Measurements from ENCODE around the gene PRKACB. TPM values are rescaled to one million over a fixed set of nuclear protein-coding genes. Genes with fewer than 3 reads are reported as not detected.

PRKACB gene
- total and polyA plus RNA-seq, 10 of the 15 experiments (the other 5 are each of a cell fraction or from before 2014, with no cell fraction given), result 3.1 to 9.0 (median 7.1) TPM; not detected in 1

GRCh38 chr1:84217239-84217638 lies 73.2 kb downstream of the PRKACB start (continued):
- TF ChIP-seq BCLAF1 (IDR thresholded peaks at IDR 0.05), result no peak
- no peak for TF ChIP-seq YY1 (IDR thresholded peaks at IDR 0.05; ENCODE audit: low read depth, low read length)
- TF ChIP-seq FOS (IDR thresholded peaks at IDR 0.05; ENCODE audit: borderline replicate concordance, extremely low read depth, insufficient read length), result no peak
- TF ChIP-seq, protein P1, sequence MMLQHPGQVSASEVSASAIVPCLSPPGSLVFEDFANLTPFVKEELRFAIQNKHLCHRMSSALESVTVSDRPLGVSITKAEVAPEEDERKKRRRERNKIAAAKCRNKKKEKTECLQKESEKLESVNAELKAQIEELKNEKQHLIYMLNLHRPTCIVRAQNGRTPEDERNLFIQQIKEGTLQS (IDR thresholded peaks at IDR 0.05; ENCODE audit: borderline replicate concordance, extremely low read depth, low read depth, low read length), result no peak

DNA sequence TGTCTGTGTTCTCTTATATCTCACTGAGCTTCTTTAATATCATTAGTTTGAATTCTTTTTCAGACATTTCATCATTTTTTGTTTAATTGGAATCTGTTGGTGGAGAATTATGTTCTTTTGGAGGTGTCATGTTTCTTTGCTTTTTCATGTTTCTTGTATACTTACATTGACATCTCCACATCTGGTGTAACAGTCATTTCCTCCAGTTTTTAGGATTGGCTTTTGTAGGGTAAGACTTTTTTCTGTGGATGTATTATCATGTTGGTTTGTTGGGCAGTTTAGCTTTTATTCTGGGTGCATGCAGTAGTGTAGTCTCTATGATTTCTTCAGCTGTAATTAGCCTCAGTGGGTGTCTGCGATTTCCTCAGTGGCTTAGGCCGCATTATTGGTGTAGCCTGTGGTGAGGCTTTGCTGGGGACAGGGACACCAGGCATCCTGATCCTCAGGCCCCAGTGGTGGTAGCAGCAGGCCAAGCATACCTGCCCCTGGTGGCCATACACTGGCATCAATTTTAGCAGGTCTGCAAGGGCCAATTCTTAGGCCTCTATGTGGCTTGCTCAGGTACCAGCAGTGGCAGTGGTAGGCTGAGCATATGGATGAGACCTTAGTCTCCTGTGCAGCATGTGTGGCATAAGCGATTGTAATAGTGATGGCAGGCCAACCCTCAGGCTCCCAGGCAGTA lies 79.8 kb downstream of the PRKACB start:
- RAD21 ChIA-PET (ENCODE audit: unreplicated experiment), result interaction anchor here (0.9 kb wide), 1 partner anchor 166 kb away, joined by 3 read pairs; no protein-coding TSS in a partner anchor

More for the DNA sequence above, 79.8 kb downstream of the PRKACB start:
- Histone ChIP-seq H3K27ac (ENCODE audit: control insufficient read depth, insufficient read depth) (no peak overlapping the region), H3K4me2 (ENCODE audit: control insufficient read depth, insufficient read depth) (no peak overlapping the region), H3K9me3 (replicated peaks; ENCODE audit: control insufficient read depth, insufficient read depth, low read length) (no peaks in the 10 kb centered on the region; the same call in 2 of the 3 replicates), H3K4me3 (no peak overlapping the region), H3K79me2 (ENCODE audit: control insufficient read depth, insufficient read depth, low read length) (no peaks in the 10 kb centered on the region), H3K27me3 (replicated peaks in 1 of 2; ENCODE audit: control insufficient read depth in 2 of 2, insufficient read depth in 2 of 2, low read length in 1 of 2) (no peaks in the 10 kb centered on the region), H3K4me1 (ENCODE audit: control insufficient read depth, insufficient read depth, low read length) (no peaks in the 10 kb centered on the region), H4K20me1 (ENCODE audit: control insufficient read depth, insufficient read depth) (no peaks in the 10 kb centered on the region), H3K36me3 (ENCODE audit: control insufficient read depth in 2 of 2, insufficient read depth in 2 of 2, low read length in 1 of 2) (no peaks in the 10 kb centered on the region), H2AFZ (ENCODE audit: control insufficient read depth, low read depth, low read length) (no peak overlapping the region), H3K9ac (ENCODE audit: control insufficient read depth, insufficient read depth, low read length) (no peak overlapping the region)
- no TSS peak for BruUV-seq (replicated peaks)
- CTCF ChIA-PET, result no interaction called here
- DNase-seq (ENCODE audit: low read depth, low spot score), result no peak
- TF ChIP-seq, protein P2, sequence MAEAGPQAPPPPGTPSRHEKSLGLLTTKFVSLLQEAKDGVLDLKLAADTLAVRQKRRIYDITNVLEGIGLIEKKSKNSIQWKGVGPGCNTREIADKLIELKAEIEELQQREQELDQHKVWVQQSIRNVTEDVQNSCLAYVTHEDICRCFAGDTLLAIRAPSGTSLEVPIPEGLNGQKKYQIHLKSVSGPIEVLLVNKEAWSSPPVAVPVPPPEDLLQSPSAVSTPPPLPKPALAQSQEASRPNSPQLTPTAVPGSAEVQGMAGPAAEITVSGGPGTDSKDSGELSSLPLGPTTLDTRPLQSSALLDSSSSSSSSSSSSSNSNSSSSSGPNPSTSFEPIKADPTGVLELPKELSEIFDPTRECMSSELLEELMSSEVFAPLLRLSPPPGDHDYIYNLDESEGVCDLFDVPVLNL (IDR thresholded peaks at IDR 0.05; ENCODE audit: low read depth, low read length), result no peak
- TF ChIP-seq MTA3 (IDR thresholded peaks at IDR 0.05; ENCODE audit: borderline replicate concordance, low read length) (no peak), CHD2 (IDR thresholded peaks at IDR 0.05; ENCODE audit: borderline replicate concordance, low read depth, low read length) (no peak), CEBPB (IDR thresholded peaks at IDR 0.05; ENCODE audit: borderline replicate concordance in 1 of 2, low read depth in 2 of 2, low read length in 2 of 2) (no peak), CREB1 (IDR thresholded peaks at IDR 0.05; ENCODE audit: low read depth) (no peak), ZSCAN29 (IDR thresholded peaks at IDR 0.05) (no peak), E2F8 (IDR thresholded peaks at IDR 0.05; ENCODE audit: low read depth, partially characterized antibody) (no peak)
- intact Hi-C loops (cut with micrococcal nuclease; ENCODE audit: unreplicated experiment) (no loop called here), in situ Hi-C loops (cut with MboI) (no loop called here)
- ATAC-seq, result 0 out of 3 replicates have a peak, but pooled peaks have one; percentile 17
- 56% methylated on average over 3 of the region's 3 CpGs for WGBS (ENCODE audit: insufficient coverage, insufficient replicate concordance, low lambda C conversion rate, missing lambda C conversion rate)
- POLR2A ChIA-PET, result no interaction called here
- no peak for FAIRE-seq
- SMC1A ChIA-PET (ENCODE audit: uncharacterized antibody, unreplicated experiment), result no interaction called here
